Activated T-cell treated with anti-CD3 and anti-CD28 coated beads, Interleukin-2, amount 50 U/mL, for 72 hours (primary cell): ENCODE data around the gene PTH2R. TPM values are rescaled to one million over a fixed set of nuclear protein-coding genes. Genes with fewer than 3 reads are reported as not detected.
"Not testable (repeated sequence)": the region's sequence is repeated elsewhere in the genome, so short reads cannot be mapped to it uniquely, and the experiment has no call there.

Experiments used
- ATAC-seq, 2 donors: fragments of 150-1000 bp; cut with Tn5 transposase; replicated peaks in 1 of 2; 2 replicates each; pipeline ENCODE4 v1.10.0; 2021; ENCODE audit warnings: moderate library complexity in 2 of 2, mild to moderate bottlenecking in 1 of 2
- DNase-seq, 2 donors: peaks; one replicate each; pipeline ENCODE4 v3.0.0; 2021 to 2022; ENCODE audit warnings: mixed read lengths in 1 of 2
- H3K27ac Mint-ChIP-seq: one replicate; pipeline ENCODE4 v1.8.0; 2022; ENCODE audit warnings: mild to moderate bottlenecking, moderate library complexity, mixed read lengths
- H3K27me3 Mint-ChIP-seq: one replicate; pipeline ENCODE4 v1.8.0; 2022; ENCODE audit warnings: low read depth, mixed read lengths
- H3K36me3 Mint-ChIP-seq, 2 donors: one replicate each; pipeline ENCODE4 v1.8.0; 2022; ENCODE audit warnings: mixed read lengths in 2 of 2, mild to moderate bottlenecking in 1 of 2; ENCODE audit not compliant: insufficient read depth in 2 of 2
- H3K4me1 Mint-ChIP-seq: one replicate; pipeline ENCODE4 v1.8.0; 2022; ENCODE audit warnings: low read depth, mixed read lengths
- H3K4me3 Mint-ChIP-seq, 2 donors: one replicate each; pipeline ENCODE4 v1.8.0; 2022; ENCODE audit warnings: mild to moderate bottlenecking in 2 of 2, mixed read lengths in 2 of 2, moderate library complexity in 2 of 2
- H3K9me3 Mint-ChIP-seq, 2 donors: one replicate each; pipeline ENCODE4 v1.8.0; 2022; ENCODE audit warnings: mixed read lengths in 2 of 2
- total RNA-seq, 2 donors: library from RNA; stranded (reverse); gene quantifications; one replicate each; pipeline ENCODE4 v1.2.3, GENCODE V29; 2022

The PTH2R gene
- total RNA-seq, 2 donors from 2014 or later, result 0.12 to 0.28 TPM

DNA sequence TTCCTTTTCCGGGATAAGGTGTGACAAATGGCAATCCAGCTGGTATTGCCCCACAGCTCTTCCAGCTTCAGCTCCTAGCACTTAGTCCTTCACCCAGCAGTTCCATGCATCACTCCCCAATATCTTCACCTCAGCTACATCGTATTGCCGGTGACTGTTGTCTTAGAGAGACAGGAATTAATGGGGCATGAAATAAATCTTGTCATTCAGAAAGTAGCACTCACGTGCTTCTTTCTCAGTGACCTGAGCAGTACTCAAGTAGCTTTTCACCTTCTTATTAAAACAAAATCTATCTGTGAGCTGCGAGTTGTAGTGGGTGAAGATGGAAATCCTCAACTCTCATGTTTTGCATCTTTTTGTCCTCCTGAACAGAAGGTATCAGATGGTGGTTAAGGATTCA lies 72.8 kb downstream of the PTH2R start:
- DNase-seq (no peak), ATAC-seq (no peak)
- Mint-ChIP-seq H3K4me3 (no peak overlapping the region), H3K4me1 (no peaks in the 10 kb centered on the region), H3K36me3 (no peaks in the 10 kb centered on the region), H3K27ac (no peak overlapping the region), H3K27me3 (no peaks in the 10 kb centered on the region), H3K9me3 (no peaks in the 10 kb centered on the region)

- DNase-seq, H3K27me3 Mint-ChIP-seq, H3K4me3 Mint-ChIP-seq, H3K4me1 Mint-ChIP-seq, H3K36me3 Mint-ChIP-seq, H3K9me3 Mint-ChIP-seq, H3K27ac Mint-ChIP-seq, ATAC-seq: not testable (repeated sequence)
These were observed 75.4 kb downstream of the PTH2R start for GRCh38 chr2:208481945-208482344.

GRCh38 chr2:208482453-208483015 lies 75.9 kb downstream of the PTH2R start:
- not testable (repeated sequence) for H3K36me3 Mint-ChIP-seq, DNase-seq, H3K27ac Mint-ChIP-seq, H3K4me3 Mint-ChIP-seq, ATAC-seq, H3K4me1 Mint-ChIP-seq, H3K27me3 Mint-ChIP-seq, H3K9me3 Mint-ChIP-seq

DNA sequence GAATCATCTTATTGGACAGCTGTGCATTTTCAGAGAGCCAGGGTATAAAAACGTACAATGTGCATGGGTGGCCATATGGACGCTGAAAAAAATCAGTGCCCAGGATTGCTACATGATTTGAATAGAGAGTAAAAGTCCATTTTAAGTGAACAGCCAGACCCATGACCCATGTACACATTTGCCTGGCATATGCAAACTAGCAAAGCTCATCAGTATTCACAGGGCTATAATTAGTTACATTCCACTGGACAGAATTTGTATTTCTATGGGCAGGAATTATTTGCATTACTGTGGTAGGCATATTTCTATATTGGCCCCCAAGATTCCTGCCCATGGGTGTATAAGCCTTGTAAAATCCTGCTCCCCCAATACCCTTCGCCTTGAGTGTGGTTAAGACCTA lies 78.8 kb downstream of the PTH2R start:
- Mint-ChIP-seq H3K27me3 (no peaks in the 10 kb centered on the region), H3K27ac (no peak overlapping the region), H3K36me3 (no peaks in the 10 kb centered on the region)

GRCh38 chr2:208488686-208489564 lies 82.3 kb downstream of the PTH2R start:
- no peak overlapping the region for H3K27ac Mint-ChIP-seq
- no peak for DNase-seq
- no peak for ATAC-seq
- no peaks in the 10 kb centered on the region for H3K36me3 Mint-ChIP-seq
- no peaks in the 10 kb centered on the region for H3K27me3 Mint-ChIP-seq
- no peaks in the 10 kb centered on the region for H3K9me3 Mint-ChIP-seq
- H3K4me3 Mint-ChIP-seq, result no peak overlapping the region
- no peaks in the 10 kb centered on the region for H3K4me1 Mint-ChIP-seq

More for the DNA sequence above, 78.8 kb downstream of the PTH2R start:
- Mint-ChIP-seq H3K4me1 (no peaks in the 10 kb centered on the region), H3K9me3 (no peaks in the 10 kb centered on the region), H3K4me3 (no peak overlapping the region)
- DNase-seq (no peak), ATAC-seq (no peak)

DNA sequence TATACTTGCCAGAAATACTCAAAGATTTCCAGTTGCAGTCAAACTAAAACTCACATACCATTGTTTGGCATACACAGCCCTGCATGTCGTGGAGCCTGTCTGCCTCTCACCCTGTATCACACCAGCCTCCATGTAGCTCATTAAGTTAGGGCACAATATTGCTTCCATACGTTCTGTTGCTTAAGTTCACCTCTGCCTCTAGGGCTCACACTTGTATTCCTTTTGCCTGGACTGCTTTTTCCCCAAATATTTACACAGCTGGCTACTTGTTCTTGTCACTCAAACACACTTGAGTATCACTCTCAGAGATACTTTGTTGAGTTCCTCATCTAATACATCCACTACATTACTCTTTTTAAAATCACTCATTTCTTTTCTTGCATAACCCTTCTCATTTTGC lies 83.1 kb downstream of the PTH2R start:
- Mint-ChIP-seq H3K27me3 (no peaks in the 10 kb centered on the region), H3K4me3 (no peak overlapping the region), H3K36me3 (no peaks in the 10 kb centered on the region), H3K27ac (no peak overlapping the region), H3K4me1 (no peaks in the 10 kb centered on the region), H3K9me3 (no peaks in the 10 kb centered on the region)
- ATAC-seq, result no peak
- no peak for DNase-seq

- no peaks in the 10 kb centered on the region for H3K27me3 Mint-ChIP-seq
- no peak for DNase-seq
These were observed 83.9 kb downstream of the PTH2R start for GRCh38 chr2:208490492-208490891.

DNA sequence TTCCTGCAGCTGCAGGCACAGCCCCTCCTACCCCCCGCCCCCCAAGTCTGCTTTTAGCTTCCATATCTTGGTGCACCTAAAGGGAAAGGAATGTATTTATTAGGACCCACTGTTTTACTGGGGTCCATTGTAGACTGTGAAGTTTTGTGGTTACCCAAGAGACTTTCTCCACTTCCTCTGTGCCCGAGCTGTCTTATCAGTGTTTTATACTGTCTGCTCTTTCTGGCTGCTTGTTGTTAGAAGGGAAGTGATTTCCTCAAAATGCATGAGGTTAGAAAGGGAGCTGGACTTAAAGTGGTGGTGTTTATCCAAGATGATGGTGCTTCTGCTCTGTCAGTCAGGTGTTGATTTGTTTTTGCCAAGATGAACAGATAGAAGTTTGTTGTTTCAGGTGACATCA lies 85.0 kb downstream of the PTH2R start:
- Mint-ChIP-seq H3K4me3 (no peak overlapping the region), H3K27me3 (no peaks in the 10 kb centered on the region)
- ATAC-seq, result no peak

More at GRCh38 chr2:208490492-208490891, 83.9 kb downstream of the PTH2R start:
- no peaks in the 10 kb centered on the region for H3K9me3 Mint-ChIP-seq
- H3K27ac Mint-ChIP-seq, result no peak overlapping the region
- no peaks in the 10 kb centered on the region for H3K36me3 Mint-ChIP-seq
- no peak overlapping the region for H3K4me3 Mint-ChIP-seq
- no peak for ATAC-seq
- no peaks in the 10 kb centered on the region for H3K4me1 Mint-ChIP-seq

DNA sequence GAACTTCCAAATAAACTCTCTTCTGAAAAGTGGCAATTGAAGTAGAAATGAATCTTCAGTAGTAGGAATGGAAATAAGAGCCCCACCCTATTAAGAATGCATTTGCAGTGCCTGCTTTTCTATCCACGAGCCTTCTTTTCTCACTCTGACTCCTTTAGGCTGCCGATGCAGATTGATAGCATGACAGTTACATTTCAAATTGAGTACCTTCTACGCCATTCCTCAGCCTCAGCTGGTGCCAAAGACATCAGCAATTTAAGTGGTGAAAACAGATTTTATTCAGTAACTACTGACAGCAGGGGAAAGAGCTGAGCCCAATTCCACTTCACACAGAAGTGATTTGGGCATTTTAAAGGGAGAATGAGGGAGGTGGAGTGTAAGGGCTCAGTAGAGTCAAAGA lies 85.5 kb downstream of the PTH2R start:
- Mint-ChIP-seq H3K36me3 (no peaks in the 10 kb centered on the region), H3K27ac (no peak overlapping the region), H3K4me3 (no peak overlapping the region), H3K4me1 (no peaks in the 10 kb centered on the region), H3K9me3 (no peaks in the 10 kb centered on the region), H3K27me3 (no peaks in the 10 kb centered on the region)
- ATAC-seq (no peak), DNase-seq (no peak)

More for the DNA sequence above, 85.0 kb downstream of the PTH2R start:
- no peak overlapping the region for H3K27ac Mint-ChIP-seq
- no peaks in the 10 kb centered on the region for H3K36me3 Mint-ChIP-seq
- H3K9me3 Mint-ChIP-seq, result no peaks in the 10 kb centered on the region
- H3K4me1 Mint-ChIP-seq, result no peaks in the 10 kb centered on the region
- DNase-seq, result no peak

DNA sequence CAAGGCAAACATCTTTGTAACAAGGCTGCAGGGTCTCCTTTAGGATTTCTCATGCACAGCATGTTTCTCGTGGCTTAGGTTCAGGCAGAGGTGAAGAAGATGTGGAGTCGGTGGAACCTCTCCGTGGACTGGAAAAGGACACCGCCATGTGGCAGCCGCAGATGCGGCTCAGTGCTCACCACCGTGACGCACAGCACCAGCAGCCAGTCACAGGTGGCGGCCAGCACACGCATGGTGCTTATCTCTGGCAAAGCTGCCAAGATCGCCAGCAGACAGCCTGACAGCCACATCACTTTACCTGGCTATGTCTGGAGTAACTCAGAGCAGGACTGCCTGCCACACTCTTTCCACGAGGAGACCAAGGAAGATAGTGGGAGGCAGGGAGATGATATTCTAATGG lies 86.6 kb downstream of the PTH2R start:
- DNase-seq (no peak), ATAC-seq (no peak)
- H3K27ac Mint-ChIP-seq, result no peak overlapping the region
- no peaks in the 10 kb centered on the region for H3K27me3 Mint-ChIP-seq
- no peaks in the 10 kb centered on the region for H3K4me1 Mint-ChIP-seq
- no peak overlapping the region for H3K4me3 Mint-ChIP-seq
- H3K36me3 Mint-ChIP-seq, result no peaks in the 10 kb centered on the region
- H3K9me3 Mint-ChIP-seq, result no peaks in the 10 kb centered on the region

DNA sequence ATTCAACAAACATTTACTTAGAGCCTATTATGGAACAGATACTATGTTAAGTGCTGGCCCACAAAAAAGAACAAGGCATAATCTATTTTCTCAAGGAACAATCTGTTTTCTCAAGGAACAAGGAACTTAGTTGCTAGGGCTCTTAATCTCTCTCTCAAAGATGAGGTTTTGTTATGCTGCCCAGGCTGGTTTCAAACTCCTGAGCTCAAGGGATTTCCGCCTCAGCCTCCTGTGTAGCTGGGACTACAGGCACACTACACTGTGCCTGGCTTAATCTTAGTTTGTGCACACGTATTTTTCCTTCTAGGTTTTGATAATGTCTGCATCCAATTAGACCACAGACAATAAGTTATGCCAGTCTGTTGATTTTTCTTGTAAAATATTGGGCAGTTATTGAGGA lies 89.5 kb downstream of the PTH2R start:
- no peaks in the 10 kb centered on the region for H3K9me3 Mint-ChIP-seq
- H3K36me3 Mint-ChIP-seq, result no peaks in the 10 kb centered on the region
- H3K27ac Mint-ChIP-seq, result no peak overlapping the region
- no peaks in the 10 kb centered on the region for H3K27me3 Mint-ChIP-seq
- no peak for DNase-seq
- ATAC-seq, result no peak
- H3K4me1 Mint-ChIP-seq, result no peaks in the 10 kb centered on the region
- H3K4me3 Mint-ChIP-seq, result no peak overlapping the region

DNA sequence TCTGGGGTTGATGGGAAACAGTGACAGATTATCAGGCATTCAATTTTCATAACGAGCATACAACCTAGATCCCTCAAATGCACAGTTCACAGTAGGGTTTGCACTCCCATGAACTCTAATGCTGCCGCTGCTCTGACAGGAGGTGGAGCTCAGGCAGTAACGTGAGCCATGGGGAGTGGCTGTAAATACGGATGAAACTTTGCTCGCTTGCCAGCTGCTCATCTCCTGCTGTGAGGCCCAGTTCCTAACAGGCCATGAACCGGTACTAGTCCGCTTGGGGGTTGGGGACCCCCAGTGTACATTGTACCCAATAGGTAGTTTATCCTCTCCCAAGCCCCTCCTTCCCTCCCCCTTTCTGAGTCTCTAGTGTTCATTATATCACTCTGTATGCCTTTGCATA lies 94.6 kb downstream of the PTH2R start:
- no peak overlapping the region for H3K27ac Mint-ChIP-seq
- H3K27me3 Mint-ChIP-seq, result no peaks in the 10 kb centered on the region
- no peaks in the 10 kb centered on the region for H3K4me1 Mint-ChIP-seq
- H3K9me3 Mint-ChIP-seq, result no peaks in the 10 kb centered on the region
- no peak for DNase-seq
- ATAC-seq, result no peak
- no peak overlapping the region for H3K4me3 Mint-ChIP-seq
- no peaks in the 10 kb centered on the region for H3K36me3 Mint-ChIP-seq

GRCh38 chr2:208502288-208502687 lies 95.7 kb downstream of the PTH2R start:
- Mint-ChIP-seq H3K36me3 (no peaks in the 10 kb centered on the region), H3K4me1 (no peaks in the 10 kb centered on the region), H3K27me3 (no peaks in the 10 kb centered on the region), H3K9me3 (peaks cover 2 to 3% of the 10 kb centered on the region in 2 donors), H3K4me3 (no peak overlapping the region), H3K27ac (no peak overlapping the region)
- no peak for ATAC-seq
- no peak for DNase-seq

GRCh38 chr2:208505365-208505764 lies 98.8 kb downstream of the PTH2R start:
- H3K36me3 Mint-ChIP-seq, H3K27me3 Mint-ChIP-seq, H3K4me3 Mint-ChIP-seq, H3K4me1 Mint-ChIP-seq, ATAC-seq, DNase-seq, H3K27ac Mint-ChIP-seq: not testable (repeated sequence)
- H3K9me3 Mint-ChIP-seq, result peaks cover 6 to 15% of the 10 kb centered on the region in 2 donors
